K562 (cell line): ENCODE results near the gene CD46. TPM values are rescaled to one million over a fixed set of nuclear protein-coding genes. Genes with fewer than 3 reads are reported as not detected.

Source experiments
- ATAC-seq: fragments of 200-7000 bp; cut with Tn5 transposase; 3 replicates; pipeline ENCODE4 v1.9.1; 2020; ENCODE audit warnings: moderate library complexity
- BruUV-seq: library from RNA; stranded (reverse); fragments of 400-500 nt; replicated peaks from 2 replicates; lab custom pipeline; 2021; lab: Mats Ljungman, UMichigan
- CTCF ChIA-PET: fragments of 300-600 bp; formaldehyde crosslinking; extraction: SDS; loops from one replicate; lab custom pipeline; 2021; ENCODE audit warnings: low intra/inter-chr PET ratio; lab: Yijun Ruan, JAX
- POLR2A ChIA-PET: fragments of 300-600, 350-650 bp; sonication (Branson Sonifier 250); formaldehyde crosslinking; extraction: SDS; loops from one replicate; lab custom pipeline; 2021; ENCODE audit warnings: antibody characterized with exemption, inconsistent platforms; lab: Yijun Ruan, JAX
- DNase-seq, 4 experiments: peaks; one replicate each; pipeline versions ENCODE4 v3.0.0 to v3.0.0-alpha.2; 2011 to 2018; ENCODE audit warnings: low spot score in 3 of 4, mixed read lengths in 3 of 4; ENCODE audit errors: extremely low read depth in 1 of 4
- FAIRE-seq: peaks from 2 replicates; lab custom pipeline; 2011; peaks lifted over from hg19 to GRCh38; lab: Jason Lieb, UNC
- H2AFZ ChIP-seq: 2 replicates; pipeline ENCODE4 v1.6.0; 2011; ENCODE audit warnings: low read depth, low read length, control low read depth, inconsistent platforms
- H3K27ac ChIP-seq: fragments of 200-600 bp; 3 replicates; pipeline ENCODE4 v1.8.0; 2011; ENCODE audit warnings: low read depth, mild to moderate bottlenecking, control low read depth, inconsistent platforms, low read length, moderate library complexity, mixed read lengths; ENCODE audit errors: extremely low read depth
- H3K27me3 ChIP-seq, 2 experiments: fragments of 300-600 bp in 1 of 2; 2 replicates in 1 of 2; 3 replicates in 1 of 2; pipeline versions ENCODE4 v1.6.0 to v1.8.0; 2011; ENCODE audit warnings: inconsistent platforms in 2 of 2, low read length in 2 of 2, mild to moderate bottlenecking in 1 of 2, mixed read lengths in 1 of 2, moderate library complexity in 1 of 2; ENCODE audit not compliant: control insufficient read depth in 2 of 2, insufficient read depth in 2 of 2
- H3K36me3 ChIP-seq: fragments of 300-600 bp; 3 replicates; pipeline ENCODE4 v1.8.0; 2011; ENCODE audit warnings: mild to moderate bottlenecking, low read length, inconsistent platforms; ENCODE audit not compliant: control insufficient read depth, insufficient read depth
- H3K4me1 ChIP-seq, 2 experiments: fragments of 200-600 bp in 1 of 2; replicated peaks in 1 of 2; 2 replicates in 1 of 2; 3 replicates in 1 of 2; pipeline versions ENCODE4 v1.5.1 to v1.8.0; 2011; ENCODE audit warnings: inconsistent platforms in 2 of 2, low read length in 2 of 2, mild to moderate bottlenecking in 1 of 2, mixed read lengths in 1 of 2, moderate library complexity in 1 of 2; ENCODE audit not compliant: control insufficient read depth in 2 of 2, insufficient read depth in 2 of 2
- H3K4me2 ChIP-seq: 2 replicates; pipeline ENCODE4 v1.6.1; 2011; ENCODE audit warnings: low read length, control low read depth, inconsistent platforms, mixed read lengths; ENCODE audit not compliant: insufficient read depth
- H3K4me3 ChIP-seq: fragments of 200-600 bp; sonication (generic), shearing (Covaris generic); 2 replicates; pipeline ENCODE4 v1.5.1; 2016; ENCODE audit warnings: control low read depth, inconsistent platforms
- H3K79me2 ChIP-seq: fragments of 200-600 bp; 3 replicates; pipeline ENCODE4 v1.8.0; 2011; ENCODE audit warnings: low read length, inconsistent platforms; ENCODE audit not compliant: control insufficient read depth, insufficient read depth
- H3K9ac ChIP-seq, 2 experiments: 2 replicates each; pipeline versions ENCODE4 v1.6.0 to v1.6.1; 2011; ENCODE audit warnings: low read depth in 2 of 2, low read length in 2 of 2, control low read depth in 1 of 2, inconsistent platforms in 1 of 2, mild to moderate bottlenecking in 1 of 2, mixed read lengths in 1 of 2; ENCODE audit not compliant: insufficient read depth in 1 of 2
- H3K9me1 ChIP-seq: one replicate; pipeline ENCODE4 v1.6.0; 2011; ENCODE audit warnings: inconsistent platforms, mild to moderate bottlenecking, low read length, moderate library complexity; ENCODE audit not compliant: control insufficient read depth, insufficient read depth
- H3K9me3 ChIP-seq: replicated peaks from 2 replicates; pipeline ENCODE4 v1.5.1; 2011; ENCODE audit warnings: low read depth, low read length, inconsistent platforms; ENCODE audit not compliant: control insufficient read depth, insufficient read depth
- H4K20me1 ChIP-seq: replicated peaks from 2 replicates; pipeline ENCODE4 v1.6.1; 2011; ENCODE audit warnings: low read length, inconsistent platforms, mixed read lengths; ENCODE audit not compliant: control insufficient read depth, insufficient read depth
- CXXC5 ChIP-seq: fragments of 250-450 bp; sonication (Bioruptor Pico); IDR thresholded peaks from 2 replicates; pipeline ENCODE4 v1.8.0; 2022; ENCODE audit warnings: inconsistent platforms, mild to moderate bottlenecking, moderate library complexity
- DMBX1 ChIP-seq: fragments of 250-450 bp; sonication (Bioruptor Pico); IDR thresholded peaks from 2 replicates; pipeline ENCODE4 v1.8.0; 2022; ENCODE audit warnings: inconsistent platforms, mild to moderate bottlenecking, moderate library complexity, borderline replicate concordance
- E2F8 ChIP-seq: fragments of 450-650 bp; IDR thresholded peaks from 2 replicates; pipeline ENCODE4 v1.7.1; 2018; ENCODE audit warnings: mild to moderate bottlenecking, low read depth; ENCODE audit not compliant: partially characterized antibody
- EHMT2 ChIP-seq: fragments of 450-650 bp; IDR thresholded peaks from 2 replicates; pipeline ENCODE4 v1.6.1; 2018; ENCODE audit warnings: antibody characterized with exemption
- EP400 ChIP-seq: fragments of 450-650 bp; IDR thresholded peaks from 2 replicates; pipeline ENCODE4 v1.6.1; 2017; ENCODE audit warnings: antibody characterized with exemption, mild to moderate bottlenecking, moderate library complexity
- FOSL1 ChIP-seq: fragments of 200-800 bp; sonication (Bioruptor generic); conservative IDR thresholded peaks from 2 replicates; pipeline ENCODE4 v1.6.1; 2016; ENCODE audit warnings: missing genetic modification characterization, missing compliant biosample characterization
- HDAC1 ChIP-seq, 2 experiments: fragments of 450-650 bp; IDR thresholded peaks; 2 replicates each; pipeline ENCODE4 v1.6.1; 2016 to 2017; ENCODE audit warnings: inconsistent platforms in 1 of 2, mild to moderate bottlenecking in 1 of 2, moderate library complexity in 1 of 2
- JUND ChIP-seq, 2 experiments: IDR thresholded peaks; 2 replicates in 1 of 2; 3 replicates in 1 of 2; pipeline ENCODE4 v1.6.1; 2011; ENCODE audit warnings: borderline replicate concordance in 2 of 2, low read depth in 2 of 2, low read length in 2 of 2, improper control_type of control experiment in 1 of 2, missing biosample characterization in 1 of 2, missing genetic modification characterization in 1 of 2, missing genetic modification reagents in 1 of 2
- L3MBTL2 ChIP-seq: fragments of 450-650 bp; IDR thresholded peaks from 2 replicates; pipeline ENCODE4 v1.6.1; 2016; ENCODE audit warnings: mild to moderate bottlenecking, moderate library complexity
- MTA3 ChIP-seq: fragments of 450-650 bp; formaldehyde crosslinking; IDR thresholded peaks from 2 replicates; pipeline ENCODE4 v1.6.1; 2017; ENCODE audit warnings: mild to moderate bottlenecking, borderline replicate concordance
- NBN ChIP-seq: fragments of 450-650 bp; IDR thresholded peaks from 2 replicates; pipeline ENCODE4 v1.6.1; 2016; ENCODE audit warnings: low read depth, mild to moderate bottlenecking
- NFRKB ChIP-seq: fragments of 450-650 bp; IDR thresholded peaks from 2 replicates; pipeline ENCODE4 v1.6.1; 2016; ENCODE audit warnings: low read depth
- NFYB ChIP-seq: IDR thresholded peaks from 2 replicates; pipeline ENCODE4 v1.6.1; 2011; ENCODE audit warnings: mild to moderate bottlenecking, moderate library complexity; ENCODE audit not compliant: insufficient read length; ENCODE audit errors: extremely low read depth
- OTX1 ChIP-seq: fragments of 450-650 bp; formaldehyde crosslinking; IDR thresholded peaks from 2 replicates; pipeline ENCODE4 v1.4.0; 2022; ENCODE audit warnings: mild to moderate bottlenecking
- POLR2A ChIP-seq: fragments of 450-650 bp; conservative IDR thresholded peaks from 2 replicates; pipeline ENCODE4 v1.6.1; 2016
- POLR2B ChIP-seq: fragments of 450-650 bp; IDR thresholded peaks from 2 replicates; pipeline ENCODE4 v1.6.1; 2018; ENCODE audit warnings: low read depth; ENCODE audit not compliant: partially characterized antibody
- SUPT5H ChIP-seq: fragments of 450-650 bp; IDR thresholded peaks from 2 replicates; pipeline ENCODE4 v1.6.1; 2016
- TEAD1 ChIP-seq, 2 experiments: fragments of 450-650 bp in 1 of 2; sonication (generic) in 1 of 2; formaldehyde crosslinking; IDR thresholded peaks; 2 replicates each; pipeline versions ENCODE4 v1.4.0 to v1.8.0; 2020 to 2022; ENCODE audit warnings: mild to moderate bottlenecking in 2 of 2, missing genetic modification reagents in 1 of 2
- TRIM24 ChIP-seq, 2 experiments: fragments of 450-650 bp; IDR thresholded peaks; 2 replicates each; pipeline ENCODE4 v1.6.1; 2016
- ZFP1 ChIP-seq: fragments of 450-650 bp; formaldehyde crosslinking; IDR thresholded peaks from 2 replicates; pipeline ENCODE4 v1.4.0; 2020; ENCODE audit warnings: mild to moderate bottlenecking, mixed read lengths
- ZKSCAN3 ChIP-seq: fragments of 250-450 bp; sonication (Bioruptor Pico); IDR thresholded peaks from 2 replicates; pipeline ENCODE4 v1.4.0; 2020
- WGBS: fragments of 100-300 bp; shearing (Covaris generic); methylation state at CpG from one replicate; pipeline ENCODE4 v1.1.6; 2016; ENCODE audit warnings: low coverage, mixed read lengths; ENCODE audit not compliant: insufficient coverage; ENCODE audit errors: missing lambda C conversion rate; 5-methylcytosine and 5-hydroxymethylcytosine counted together
- in situ Hi-C: fragments of 300-500 bp; cut with MboI; formaldehyde crosslinking; loops from 4 replicates; pipeline ENCODE4 v1.15.0; 2018; ENCODE audit warnings: inconsistent platforms, mixed read lengths
- intact Hi-C: fragments of 100-400 bp; cut with micrococcal nuclease; formaldehyde crosslinking; loops from 2 replicates; pipeline ENCODE4 v1.14.2; 2022
- polyA plus RNA-seq, 8 experiments: library from polyadenylated mRNA; depleted of rRNA in 4 of 8; stranded (reverse) in 5 of 8; unstranded in 3 of 8; fragments of >200 nt; fragmentation: Nextera tagmentation in 2 of 8; fragmentation: Illumina TruSeq in 1 of 8; extraction: Ambion mirVana in 2 of 8; extraction: Trizol in 1 of 8; gene quantifications; 2 replicates each; pipeline versions ENCODE4 v1.2.1 to v1.2.3, GENCODE V29; 2011 to 2014; ENCODE audit warnings: inconsistent platforms in 1 of 8, missing spikeins in 1 of 8
- total RNA-seq, 7 experiments: library from RNA; depleted of rRNA in 6 of 7; stranded (reverse); fragments of >200 nt in 6 of 7; fragmentation: Illumina TruSeq in 2 of 7; extraction: Trizol in 2 of 7; gene quantifications; 2 replicates each; pipeline versions ENCODE4 v1.2.1 to v1.2.3, GENCODE V29; 2011 to 2021; ENCODE audit warnings: low replicate concordance in 1 of 7

The CD46 gene
- total and polyA plus RNA-seq, 9 of the 15 experiments (the other 6 are each of a cell fraction or from before 2014, with no cell fraction given) = 87.9 to 374 (median 156) TPM

GRCh38 chr1:207747627-207748492 lies 4.0 kb upstream of the CD46 start:
- in situ Hi-C loops = no loop called here
- no TSS peak for BruUV-seq
- CTCF ChIA-PET = no interaction called here
- no peaks in the 10 kb centered on the region for H3K9me3 ChIP-seq
- peaks cover 50% of the 10 kb centered on the region for H3K79me2 ChIP-seq
- intact Hi-C loops = loop anchor here (5.0 kb wide), 1 partner anchor 726 kb away; no protein-coding TSS in a partner anchor
- peak overlapping the region; percentile 69 to 83; a peak in 3 of 4 replicates for H3K9ac ChIP-seq
- peak overlapping the region; percentile 81 for H3K4me2 ChIP-seq
- peaks cover 26 to 58% of the 10 kb centered on the region in 2 experiments for H3K4me1 ChIP-seq
- no peaks in the 10 kb centered on the region for H3K27me3 ChIP-seq
- no peaks in the 10 kb centered on the region for H3K9me1 ChIP-seq
- H2AFZ ChIP-seq = peak overlapping the region; percentile 86
- FAIRE-seq (peak; percentile 74), ATAC-seq (peak; percentile 58), DNase-seq (peak in 2 of 4 experiments; percentile 67 to 90)
- WGBS = 7% methylated on average over 15 of the region's 15 CpGs
- no peak overlapping the region for H3K4me3 ChIP-seq
- no peaks in the 10 kb centered on the region for H3K36me3 ChIP-seq
- 0 out of 2 replicates have a peak, but pooled peaks cover 5% of the 10 kb centered on the region for H4K20me1 ChIP-seq
- H3K27ac ChIP-seq = peak overlapping the region; percentile 80
- POLR2A ChIA-PET = interaction anchor here (0.8 kb wide), 1 partner anchor 10 kb away, joined by 4 read pairs; no protein-coding TSS in a partner anchor
- TF ChIP-seq EP400 = peak; percentile 45; the same call in 1 of the 2 replicates
- TF ChIP-seq E2F8 = peak; percentile 94
- peak; percentile 87 for TF ChIP-seq NFRKB
- no peak for TF ChIP-seq JUND (IDR thresholded peaks at IDR 0.05; ENCODE audit: borderline replicate concordance, low read depth, low read length)
- 0 out of 3 replicates have a peak, but pooled peaks have one; percentile 18 for TF ChIP-seq JUND (tag; IDR thresholded peaks at IDR 0.05; ENCODE audit: borderline replicate concordance, low read depth, low read length)
- TF ChIP-seq ZFP1 (CRISPR knock-in tag) = 0 out of 2 replicates have a peak, but pooled peaks have one; percentile 13
- peak; percentile 77 for TF ChIP-seq L3MBTL2
- peak in 1 of 2 experiments; percentile 46; a peak in 1 of 4 replicates for TF ChIP-seq HDAC1 (IDR thresholded peaks at IDR 0.05)
- TF ChIP-seq NFYB = peak; percentile 27
- TF ChIP-seq SUPT5H = peak; percentile 63
- TF ChIP-seq POLR2B = peak; percentile 56
- TF ChIP-seq ZKSCAN3 (CRISPR knock-in tag) = no peak
- TF ChIP-seq POLR2A = peak; percentile 68
- peak; percentile 75 for TF ChIP-seq MTA3
- peak; percentile 67; the same call in 1 of the 2 replicates for TF ChIP-seq EHMT2
- 0 out of 2 replicates have a peak, but pooled peaks have one; percentile 56 for TF ChIP-seq OTX1 (CRISPR knock-in tag)
- peak; percentile 55; the same call in 1 of the 2 replicates for TF ChIP-seq CXXC5 (CRISPR knock-in tag)
- 0 out of 4 replicates have a peak, but pooled peaks of 1 of the 2 experiments have one; percentile 40 for TF ChIP-seq TEAD1 (CRISPR knock-in tag; IDR thresholded peaks at IDR 0.05)
- TF ChIP-seq TRIM24 (IDR thresholded peaks at IDR 0.05) = peak in 1 of 2 experiments; percentile 23; a peak in 1 of 4 replicates
- TF ChIP-seq DMBX1 (CRISPR knock-in tag) = peak; percentile 84; the same call in 1 of the 2 replicates
- 0 out of 2 replicates have a peak, but pooled peaks have one; percentile 23 for TF ChIP-seq FOSL1 (tag)
- TF ChIP-seq NBN = 0 out of 2 replicates have a peak, but pooled peaks have one; percentile 18
